HG03159 (cell line): ENCODE measurements around the gene GRK6.
A peak's percentile ranks its signal among the peaks of the same experiment; 100 is the strongest.

Experiments
- ATAC-seq: cut with Tn5 transposase; IDR thresholded peaks from one replicate; pipeline ENCODE4 v1.9.1; 2021; ENCODE audit warnings: mild to moderate bottlenecking, moderate library complexity; ENCODE audit not compliant: unreplicated experiment

The GRK6 gene

DNA sequence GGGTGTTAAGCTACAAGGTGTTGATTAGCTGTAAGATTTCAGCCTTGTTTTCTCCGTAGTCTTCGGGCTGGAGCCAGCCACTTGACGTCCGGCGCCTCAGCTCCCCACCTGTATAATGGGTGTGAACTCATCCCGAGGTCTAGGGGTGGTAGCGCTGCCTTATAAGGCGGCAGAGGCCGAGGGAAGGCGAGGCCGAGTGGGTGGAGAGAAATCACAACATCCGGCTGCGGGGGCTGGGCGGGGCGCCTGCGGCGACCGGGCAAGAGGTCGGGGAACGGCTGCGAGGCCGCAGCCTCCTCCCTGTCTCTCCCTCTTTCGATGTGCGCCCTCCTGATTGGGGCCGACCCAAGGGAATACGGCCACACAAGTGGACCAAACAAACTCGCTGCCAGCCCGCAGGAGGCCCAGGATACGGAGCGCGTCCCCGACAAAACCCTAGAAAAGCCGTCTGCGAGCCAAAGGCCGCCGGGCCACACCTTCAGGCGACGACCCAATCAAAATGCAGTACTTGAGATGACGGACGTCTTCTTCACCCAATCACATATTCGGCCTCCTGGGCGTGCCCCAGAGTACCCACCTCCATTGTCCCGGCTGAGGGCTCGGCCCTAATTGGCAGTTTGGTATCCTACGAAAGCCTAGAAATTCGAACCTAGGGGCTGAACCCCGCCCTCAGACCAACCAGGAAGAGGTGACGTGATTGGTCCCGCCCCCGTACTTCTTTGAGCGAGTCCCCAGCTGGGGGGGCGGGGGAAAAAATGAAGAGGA lies 493 bp upstream of the GRK6 start:
- peak; percentile 74 for ATAC-seq

DNA sequence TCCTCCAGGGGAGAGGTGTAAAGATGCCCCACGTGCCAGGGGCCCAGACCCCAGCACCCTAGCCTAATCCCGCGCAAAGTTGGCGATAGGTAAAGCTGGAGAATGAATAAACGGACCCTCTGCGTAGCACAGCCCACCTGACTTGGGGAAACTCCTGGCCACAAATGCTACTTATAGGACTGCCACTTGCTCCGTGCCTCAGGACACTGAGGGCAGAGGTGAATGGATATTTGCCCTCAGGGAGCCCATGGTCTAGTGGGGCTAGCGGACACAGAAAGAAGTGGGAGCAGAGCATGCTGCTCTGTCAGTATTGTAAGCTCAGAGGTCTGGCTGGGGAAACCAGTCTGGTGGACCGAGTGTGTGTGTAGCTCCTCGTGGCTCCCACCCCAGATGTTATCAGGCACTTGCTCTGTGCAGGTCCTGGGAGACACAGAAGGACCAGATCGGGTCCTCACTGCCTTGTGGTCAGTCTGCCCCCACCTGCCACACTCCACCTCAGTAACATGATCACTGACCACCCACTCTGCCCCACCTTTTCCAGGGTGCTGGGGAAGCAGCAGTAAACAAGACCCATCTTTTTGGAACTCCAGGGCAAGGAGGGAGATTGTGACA lies 841 bp downstream of the GRK6 start:
- no peak for ATAC-seq

DNA sequence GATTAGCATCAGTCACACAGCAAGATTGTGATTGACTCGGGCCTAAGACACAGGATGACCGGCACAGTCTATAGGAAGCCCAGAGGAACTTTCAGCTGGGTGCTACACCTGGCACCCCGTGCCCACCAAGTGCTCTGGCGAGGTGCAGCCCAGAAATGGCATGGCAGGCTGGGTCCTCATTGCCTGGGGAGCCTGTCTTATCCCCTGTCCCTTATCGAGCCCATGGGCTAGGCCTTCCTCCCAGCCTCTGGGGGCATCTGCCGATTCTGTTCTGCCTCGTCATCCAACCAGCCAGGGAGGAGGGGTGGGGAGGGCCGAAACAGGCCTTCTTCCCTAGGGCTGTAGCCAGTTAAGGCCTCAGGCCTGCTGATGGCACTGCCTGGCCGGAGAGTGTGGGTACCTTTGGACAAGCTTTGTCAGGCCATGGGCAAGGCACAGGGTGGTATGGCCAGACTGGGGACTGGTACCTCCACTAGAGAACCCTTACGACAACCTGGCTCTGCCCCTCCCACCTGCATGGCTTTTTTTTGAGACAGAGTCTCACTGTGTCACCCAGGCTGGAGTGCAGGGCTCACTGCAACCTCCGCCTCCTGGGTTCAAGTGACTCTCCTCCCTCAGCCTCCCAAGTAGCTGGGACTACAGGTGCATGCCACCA lies 1.6 kb downstream of the GRK6 start:
- no peak for ATAC-seq

DNA sequence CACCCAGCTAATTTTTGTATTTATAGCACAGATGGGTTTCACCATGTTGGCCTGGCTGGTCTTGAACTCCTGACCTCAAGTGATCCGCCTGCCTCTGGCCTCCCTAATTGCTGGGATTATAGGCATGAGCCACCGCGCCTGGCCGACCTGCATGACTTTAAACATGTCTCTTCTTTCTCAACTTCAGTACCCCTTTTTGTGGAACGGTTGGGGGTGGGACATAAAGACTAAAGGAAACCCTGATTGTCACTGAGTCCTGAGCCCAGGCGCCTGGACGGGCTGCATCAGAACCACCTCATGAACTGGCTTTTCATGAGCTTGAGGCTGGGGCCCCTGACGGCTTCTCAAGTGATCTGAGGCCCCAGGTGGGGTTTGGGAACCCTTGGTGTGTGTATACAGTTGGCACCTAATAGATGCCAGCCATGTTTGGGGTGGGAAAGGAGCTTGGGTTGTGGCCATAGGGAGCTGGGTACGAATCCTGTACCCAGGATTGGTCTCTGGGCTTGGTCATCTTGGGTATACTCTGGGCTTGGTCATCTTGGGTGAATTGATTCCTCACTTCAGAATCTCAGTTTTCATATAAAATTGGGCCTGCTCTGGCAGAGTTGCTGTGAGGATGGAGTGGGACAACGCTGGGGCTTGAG lies 2.2 kb downstream of the GRK6 start:
- no peak for ATAC-seq

DNA sequence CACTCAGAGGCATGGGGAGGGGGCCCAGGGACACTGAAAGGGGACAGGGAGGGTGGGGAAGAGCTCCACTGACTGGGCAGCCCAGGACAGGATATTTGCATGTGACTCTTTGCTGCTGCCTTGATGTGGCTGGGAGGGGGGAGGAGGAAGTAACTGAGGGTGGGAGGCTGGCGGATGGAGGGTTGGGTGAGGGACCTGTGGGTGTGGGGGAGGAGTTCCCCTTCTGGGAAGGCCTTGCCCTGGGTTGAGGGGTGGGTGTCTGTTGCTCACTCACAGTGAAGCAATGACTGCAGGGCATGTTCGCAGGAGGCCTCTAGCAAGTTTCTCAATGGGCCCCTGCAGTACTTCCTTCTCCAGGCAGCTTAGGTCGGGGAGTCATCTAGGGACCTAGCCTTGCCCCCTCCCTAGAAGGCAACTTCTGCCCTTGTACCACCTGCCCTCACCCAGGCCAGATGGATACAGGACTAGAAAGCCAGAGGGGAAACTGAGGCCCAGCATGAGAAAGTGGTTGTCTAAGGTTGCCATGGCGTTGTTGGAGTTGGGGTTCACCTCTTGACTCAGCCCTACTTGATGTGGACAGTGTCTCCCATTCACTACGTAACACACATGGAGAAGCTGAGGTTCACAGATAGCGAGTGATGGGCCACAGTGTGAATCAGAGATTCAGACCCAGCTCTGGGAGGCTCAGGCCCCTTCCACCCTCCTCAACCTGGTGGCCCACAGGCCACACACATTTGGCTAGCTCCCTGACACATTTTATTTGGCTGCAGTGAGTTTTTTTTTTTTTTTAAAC lies 3.0 kb downstream of the GRK6 start:
- no peak for ATAC-seq

DNA sequence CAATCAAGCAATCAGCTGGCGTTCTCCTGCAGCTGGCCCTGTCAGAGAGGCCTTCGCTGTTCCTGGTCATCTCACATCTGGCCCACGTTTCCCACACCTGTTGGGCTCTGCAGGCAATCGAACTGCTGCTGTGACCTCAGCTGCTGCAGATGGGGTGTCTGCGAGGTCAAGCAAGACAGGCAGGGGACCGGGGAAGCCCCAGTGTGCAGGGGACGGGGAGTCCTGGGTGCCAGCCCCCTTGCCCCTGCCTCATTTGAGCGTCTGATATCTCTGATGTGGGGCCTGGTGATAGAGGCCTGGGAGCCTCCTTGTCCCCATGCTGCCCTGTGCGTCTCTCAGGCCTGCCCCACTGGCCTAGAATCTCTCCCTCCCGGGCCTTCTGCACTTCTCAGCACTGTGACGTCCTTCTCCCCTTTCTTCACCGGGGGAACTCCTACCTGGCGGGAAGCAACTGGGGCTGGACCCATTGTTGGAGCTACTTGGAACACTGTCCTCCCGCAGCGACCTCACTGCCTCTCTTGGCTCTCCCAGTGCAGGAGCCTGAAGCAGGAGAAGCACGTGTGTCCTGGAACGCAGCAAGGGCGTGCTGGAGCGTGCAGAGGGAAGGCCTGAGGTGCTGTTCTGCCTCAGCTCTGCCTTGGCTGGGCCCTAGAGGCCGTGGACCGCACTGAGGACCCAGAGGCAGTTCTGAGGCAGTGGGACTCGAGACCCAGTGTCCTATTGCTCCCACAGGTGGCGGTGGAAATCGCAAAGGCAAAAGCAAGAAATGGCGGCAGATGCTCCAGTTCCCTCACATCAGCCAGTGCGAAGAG lies 3.9 kb downstream of the GRK6 start:
- no peak for ATAC-seq

DNA sequence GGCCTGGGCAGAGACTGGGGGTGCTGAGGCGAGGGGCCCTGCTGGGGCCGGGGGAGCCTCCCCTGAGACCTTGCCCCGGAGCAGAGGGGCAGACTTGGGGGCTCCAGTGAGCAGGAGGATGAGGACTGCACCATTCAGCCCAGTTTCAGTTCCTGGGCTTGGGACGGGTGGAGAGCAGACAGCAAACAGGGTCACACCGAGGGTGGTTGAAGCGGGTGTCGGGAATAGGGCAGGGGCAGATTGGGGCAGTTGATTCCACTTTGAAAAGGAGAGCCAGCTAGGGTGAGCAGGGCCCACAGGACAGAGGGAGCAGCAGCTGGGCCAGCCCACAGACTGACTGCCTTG lies 4.5 kb downstream of the GRK6 start:
- ATAC-seq, result no peak

DNA sequence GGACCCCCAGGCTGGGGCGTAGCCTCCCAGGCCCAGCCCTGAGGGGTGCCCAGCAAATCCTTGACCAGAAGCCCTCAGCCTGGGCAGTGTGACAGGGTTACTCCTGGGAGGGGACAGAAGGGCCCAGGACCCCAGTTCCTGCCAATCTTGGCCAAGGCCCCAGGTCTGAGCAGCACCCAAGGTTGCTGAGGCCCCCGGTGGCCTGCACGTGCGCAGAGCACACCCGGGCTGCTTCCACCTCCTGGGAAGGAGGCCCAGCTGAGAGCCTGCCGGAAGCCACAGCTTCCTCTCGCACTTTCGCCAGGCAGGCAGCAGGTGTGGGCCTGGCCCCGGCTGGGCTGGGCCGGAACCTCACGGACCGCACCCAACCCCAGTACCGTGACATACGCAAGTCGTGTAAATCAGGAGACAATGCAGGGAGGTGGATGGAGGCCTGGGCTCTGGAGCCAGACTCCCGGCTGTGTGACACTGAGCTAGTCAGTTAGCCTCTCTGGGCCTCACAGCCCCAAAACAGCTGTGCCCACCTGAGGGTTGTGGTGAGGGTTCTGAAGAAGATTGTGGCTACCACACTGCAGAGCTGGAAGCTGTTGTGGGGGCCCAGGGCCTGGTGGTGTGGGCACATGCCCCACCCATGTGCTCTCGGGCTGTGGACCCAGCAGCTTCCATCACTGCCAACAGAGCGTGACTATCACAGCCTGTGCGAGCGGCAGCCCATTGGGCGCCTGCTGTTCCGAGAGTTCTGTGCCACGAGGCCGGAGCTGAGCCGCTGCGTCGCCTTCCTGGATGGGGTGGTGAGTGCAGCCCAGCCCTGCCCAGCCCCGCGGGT lies 5.1 kb downstream of the GRK6 start:
- ATAC-seq, result peak; percentile 44

DNA sequence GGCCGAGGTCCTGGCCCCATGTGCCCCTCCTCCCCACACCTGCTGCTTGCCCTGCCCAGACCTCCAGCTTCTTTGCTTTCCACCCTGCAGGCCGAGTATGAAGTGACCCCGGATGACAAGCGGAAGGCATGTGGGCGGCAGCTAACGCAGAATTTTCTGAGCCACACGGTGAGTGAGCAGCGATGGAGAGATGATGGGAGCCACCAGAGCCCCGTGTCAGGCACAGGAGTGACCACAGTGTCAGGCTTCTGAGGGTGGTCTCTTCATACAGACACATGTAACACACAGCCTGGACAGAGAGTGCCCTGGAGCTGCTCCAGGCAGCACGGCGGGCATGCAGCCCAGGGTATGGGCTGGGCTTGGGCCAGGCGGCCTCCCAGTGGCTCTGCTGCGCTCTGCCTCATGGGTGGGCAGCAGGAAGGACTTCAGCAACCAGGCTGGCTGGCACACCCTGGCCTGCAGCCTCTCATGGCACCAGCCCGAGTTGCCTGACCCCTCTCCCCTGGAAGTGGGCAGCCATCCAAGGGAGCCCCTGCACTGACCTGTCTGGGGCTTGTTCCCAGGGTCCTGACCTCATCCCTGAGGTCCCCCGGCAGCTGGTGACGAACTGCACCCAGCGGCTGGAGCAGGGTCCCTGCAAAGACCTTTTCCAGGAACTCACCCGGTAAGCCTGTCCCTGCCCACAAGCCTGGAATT lies 5.8 kb downstream of the GRK6 start:
- no peak for ATAC-seq

DNA sequence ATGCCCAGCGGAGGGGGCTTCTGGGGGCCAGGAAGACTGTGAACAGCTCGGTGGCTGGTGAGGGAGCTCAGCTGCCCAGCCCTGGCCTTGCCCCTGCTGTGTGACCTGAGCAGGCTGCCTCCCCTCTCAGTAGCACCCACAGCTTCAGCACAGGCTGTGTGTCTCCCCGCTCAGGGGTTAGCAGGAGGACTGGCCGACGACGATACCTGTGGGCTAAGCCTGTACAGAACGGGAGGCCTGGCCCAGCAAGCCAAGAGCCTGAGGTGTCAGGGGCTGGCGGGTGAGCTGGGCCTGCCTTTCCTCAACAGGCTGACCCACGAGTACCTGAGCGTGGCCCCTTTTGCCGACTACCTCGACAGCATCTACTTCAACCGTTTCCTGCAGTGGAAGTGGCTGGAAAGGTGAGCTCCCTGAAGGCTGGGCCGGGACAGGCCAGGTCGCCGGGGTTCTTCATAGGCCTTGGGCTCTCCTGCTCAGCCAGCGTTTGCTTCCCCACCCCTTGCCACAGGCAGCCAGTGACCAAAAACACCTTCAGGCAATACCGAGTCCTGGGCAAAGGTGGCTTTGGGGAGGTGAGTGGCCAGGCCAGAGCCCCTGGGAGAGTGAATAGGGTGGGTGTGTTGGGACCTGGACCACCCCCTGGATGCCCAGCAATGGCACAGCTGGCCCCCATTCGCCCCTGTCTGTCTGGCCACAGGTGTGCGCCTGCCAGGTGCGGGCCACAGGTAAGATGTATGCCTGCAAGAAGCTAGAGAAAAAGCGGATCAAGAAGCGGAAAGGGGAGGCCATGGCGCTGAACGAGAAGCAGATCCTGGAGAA lies 6.6 kb downstream of the GRK6 start:
- ATAC-seq, result no peak

DNA sequence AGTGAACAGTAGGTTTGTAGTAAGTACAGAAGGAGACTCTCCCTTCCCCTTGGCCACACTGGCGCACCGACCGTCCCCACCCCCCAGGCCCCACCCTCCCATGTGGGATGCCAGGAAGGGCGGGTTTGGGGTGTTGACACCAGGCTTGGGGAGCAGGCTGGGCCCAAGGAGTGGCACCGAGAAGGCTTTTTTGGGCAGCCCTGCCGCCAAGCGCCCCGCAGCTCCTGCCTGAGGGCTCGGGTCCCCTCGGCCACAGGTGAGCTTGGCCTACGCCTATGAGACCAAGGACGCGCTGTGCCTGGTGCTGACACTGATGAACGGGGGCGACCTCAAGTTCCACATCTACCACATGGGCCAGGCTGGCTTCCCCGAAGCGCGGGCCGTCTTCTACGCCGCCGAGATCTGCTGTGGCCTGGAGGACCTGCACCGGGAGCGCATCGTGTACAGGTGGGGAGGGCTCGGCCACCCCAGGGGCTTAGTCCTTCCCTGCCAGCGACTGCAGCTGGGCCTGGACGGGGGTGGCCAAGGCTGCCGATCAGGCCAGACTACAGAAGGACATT lies 7.3 kb downstream of the GRK6 start:
- ATAC-seq, result no peak

DNA sequence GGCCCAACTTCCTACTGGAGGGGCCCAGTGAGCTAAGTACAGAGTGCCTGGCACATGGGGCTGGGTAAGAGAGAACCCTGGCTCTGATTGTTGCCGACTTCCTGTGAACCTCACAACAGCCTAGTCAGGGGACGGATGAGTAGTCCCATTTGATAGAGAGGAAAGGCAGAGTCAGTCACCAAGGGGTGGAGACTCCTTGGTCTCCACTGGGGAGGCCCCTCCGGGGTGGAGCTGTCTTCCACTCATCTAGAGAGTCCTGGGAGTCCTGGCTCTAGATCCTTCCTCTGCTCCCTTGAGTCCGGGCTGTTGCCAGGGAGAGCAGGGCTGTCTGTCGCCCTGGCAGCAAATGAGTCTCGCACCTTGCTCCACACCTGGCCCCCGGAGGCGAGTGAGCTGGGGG lies 8.0 kb downstream of the GRK6 start:
- no peak for ATAC-seq

DNA sequence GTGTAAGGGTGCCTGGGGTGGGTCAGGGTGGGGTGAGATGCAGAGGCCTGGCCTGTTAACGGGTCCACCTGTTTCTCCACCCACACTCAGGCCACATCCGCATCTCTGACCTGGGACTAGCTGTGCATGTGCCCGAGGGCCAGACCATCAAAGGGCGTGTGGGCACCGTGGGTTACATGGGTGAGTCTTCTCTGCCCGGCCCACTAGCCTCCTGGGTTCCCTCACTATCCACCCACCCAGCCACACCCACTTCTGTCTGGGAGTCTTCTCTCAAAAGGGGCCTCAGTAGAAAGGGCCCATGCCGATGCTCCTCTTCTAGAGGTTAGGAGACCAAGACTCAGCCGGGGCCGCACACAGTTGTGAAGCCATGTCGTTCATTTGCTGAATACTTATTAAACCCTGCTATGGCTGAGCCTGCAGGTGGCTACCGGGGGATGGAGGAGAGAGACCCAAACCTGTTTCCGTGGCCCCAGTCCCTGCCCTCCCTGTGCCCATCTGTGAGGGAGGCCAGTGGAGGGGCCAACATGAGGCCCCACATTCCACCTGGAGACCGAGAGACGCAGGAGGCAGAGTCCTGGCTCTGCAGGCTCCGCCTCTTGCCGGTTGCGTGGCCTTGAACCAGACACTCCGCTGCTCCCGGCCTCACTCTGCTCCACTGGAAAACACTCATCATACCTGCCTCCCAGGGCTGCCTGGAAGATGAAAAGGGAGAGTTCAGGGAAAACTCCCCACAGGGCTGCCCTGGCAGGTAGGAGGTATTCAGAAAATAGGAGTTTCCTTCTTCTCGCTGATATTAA lies 8.7 kb downstream of the GRK6 start:
- no peak for ATAC-seq

DNA sequence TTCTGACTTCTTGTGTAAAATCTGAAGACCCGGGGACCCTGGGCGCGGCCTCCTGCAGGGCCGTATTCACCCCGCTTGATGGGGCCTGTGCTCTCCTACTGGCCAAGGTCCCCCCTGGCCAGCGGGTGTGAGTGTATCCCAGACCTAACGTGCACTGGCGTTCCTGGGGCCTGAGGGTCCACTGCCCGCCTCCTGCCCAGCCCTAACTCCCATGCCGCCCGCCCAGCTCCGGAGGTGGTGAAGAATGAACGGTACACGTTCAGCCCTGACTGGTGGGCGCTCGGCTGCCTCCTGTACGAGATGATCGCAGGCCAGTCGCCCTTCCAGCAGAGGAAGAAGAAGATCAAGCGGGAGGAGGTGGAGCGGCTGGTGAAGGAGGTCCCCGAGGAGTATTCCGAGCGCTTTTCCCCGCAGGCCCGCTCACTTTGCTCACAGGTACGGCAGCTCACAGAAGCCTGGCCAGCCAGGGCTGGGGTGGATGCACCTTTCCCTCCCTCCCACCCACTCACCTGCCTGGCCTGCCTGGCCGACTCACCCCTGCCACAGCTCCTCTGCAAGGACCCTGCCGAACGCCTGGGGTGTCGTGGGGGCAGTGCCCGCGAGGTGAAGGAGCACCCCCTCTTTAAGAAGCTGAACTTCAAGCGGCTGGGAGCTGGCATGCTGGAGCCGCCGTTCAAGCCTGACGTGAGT lies 9.5 kb downstream of the GRK6 start:
- no peak for ATAC-seq

DNA sequence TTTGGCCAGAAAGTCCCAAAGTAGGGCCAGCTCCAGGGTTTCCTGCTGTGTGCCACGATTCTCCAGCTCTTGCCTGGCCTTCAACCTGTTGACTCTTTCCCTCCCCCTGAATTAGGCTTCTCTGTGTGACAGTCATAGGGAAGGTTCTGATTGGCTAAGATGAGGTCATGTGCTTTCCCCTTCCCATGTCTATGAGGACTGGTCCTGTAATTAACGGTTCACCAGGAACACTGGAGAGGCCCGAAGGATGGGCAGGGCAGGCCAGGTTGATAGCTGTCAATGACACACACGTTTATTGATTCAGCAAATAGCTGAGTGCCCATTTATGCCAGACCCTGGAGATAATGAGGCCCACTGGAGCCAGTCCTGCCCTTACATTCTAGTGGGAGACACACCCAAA lies 11.1 kb downstream of the GRK6 start:
- no peak for ATAC-seq

DNA sequence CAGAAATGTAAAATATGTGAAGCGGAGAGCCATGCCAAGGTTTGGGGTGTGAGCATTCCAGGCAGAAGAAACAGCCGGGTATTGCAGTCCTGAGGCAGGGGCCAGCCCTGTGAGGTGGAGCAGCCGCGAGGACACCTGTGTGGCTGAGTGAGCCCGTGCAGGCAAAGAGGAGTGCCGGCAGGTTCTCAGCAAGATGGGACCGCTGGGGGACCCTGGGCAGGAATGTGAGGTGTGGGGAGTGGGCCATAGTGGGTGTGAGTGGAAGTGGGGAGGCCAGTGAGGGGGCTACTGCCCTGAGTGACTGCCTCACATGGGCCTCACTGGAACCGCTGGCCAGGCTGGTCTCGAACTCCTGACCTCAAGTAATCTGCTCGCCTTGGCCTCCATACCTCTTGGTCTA lies 12.0 kb downstream of the GRK6 start:
- ATAC-seq, result no peak
